Measurements from ENCODE around the gene EMX2. TPM values are rescaled to one million over a fixed set of nuclear protein-coding genes. Genes with fewer than 3 reads are reported as not detected.

The EMX2 gene
- total RNA-seq, 1 donor from 2014 or later: 22.7 TPM

- Histone ChIP-seq H3K9ac (no peak overlapping the region), H2AFZ (replicated peaks) (no peak overlapping the region), H4K20me1 (ENCODE audit: low read depth) (no peaks in the 10 kb centered on the region), H3K4me2 (no peak overlapping the region), H3K9me3 (ENCODE audit: low read depth) (no peaks in the 10 kb centered on the region), H3K36me3 (no peaks in the 10 kb centered on the region), H3K79me2 (ENCODE audit: low read depth) (no peaks in the 10 kb centered on the region), H3K4me1 (no peaks in the 10 kb centered on the region), H3K4me3 (no peak overlapping the region), H3F3A (ENCODE audit: low read depth) (no peaks in the 10 kb centered on the region), H3K27me3 (no peaks in the 10 kb centered on the region), H3K27ac (no peak overlapping the region)
- no peak for TF ChIP-seq CTCF (IDR thresholded peaks at IDR 0.05)
- TF ChIP-seq EZH2phosphoT487 (IDR thresholded peaks at IDR 0.05): no peak
- H3K27me3 Mint-ChIP-seq (ENCODE audit: insufficient read depth, low read depth): peaks cover 2% of the 10 kb centered on the region
- no peaks in the 10 kb centered on the region for H3K4me1 Mint-ChIP-seq
- no peak for DNase-seq (ENCODE audit: low spot score)
- peaks cover 5% of the 10 kb centered on the region for H3K9me3 Mint-ChIP-seq
- no peak overlapping the region for H3K27ac Mint-ChIP-seq
- H3K36me3 Mint-ChIP-seq: no peaks in the 10 kb centered on the region
- no peak overlapping the region for H3K4me3 Mint-ChIP-seq
Observed at GRCh38 chr10:117597216-117597615, 54.7 kb downstream of the EMX2 start.

Other genes starting within 250 kb of the EMX2 start
- gene PDZD8, start 167.3 kb upstream of the EMX2 start, total RNA-seq (ENCODE audit: low replicate concordance): 18.8 and 20.1 TPM in 2 replicates

All from neural progenitor cell (in vitro differentiated cells).